ENCODE measurements around the gene NUCB1. TPM values are rescaled to one million over a fixed set of nuclear protein-coding genes. Genes with fewer than 3 reads are reported as not detected.

The NUCB1 gene
- polyA plus RNA-seq, 1 donor (not counting 4 experiments of a cell fraction or from before 2014, with no cell fraction given): 44.3 TPM

GRCh38 chr19:48965806-48966540, 65.9 kb downstream of the NUCB1 start:
- Histone ChIP-seq H2AFZ (ENCODE audit: control insufficient read depth, low read length) (peak overlapping the region; percentile 15), H3K9ac (ENCODE audit: control insufficient read depth, extremely low read depth, insufficient read depth, low read length) (peak overlapping the region; percentile 86), H3K9me3 (ENCODE audit: control insufficient read depth, low read depth, low read length) (no peaks in the 10 kb centered on the region), H3K4me3 (ENCODE audit: control insufficient read depth in 2 of 3, extremely low read depth in 1 of 3, insufficient read depth in 2 of 3, low read depth in 1 of 3, low read length in 3 of 3) (peak overlapping the region; percentile 48 to 91 (median 88)), H4K20me1 (ENCODE audit: control insufficient read depth, extremely low read depth, insufficient read depth, low read length) (peaks cover 6% of the 10 kb centered on the region), H3K4me1 (ENCODE audit: control insufficient read depth, extremely low read depth, insufficient read depth, low read length) (peaks cover 32% of the 10 kb centered on the region), H3K27me3 (ENCODE audit: control insufficient read depth, extremely low read depth, insufficient read depth, low read length) (no peaks in the 10 kb centered on the region), H3K79me2 (ENCODE audit: control insufficient read depth, insufficient read depth, low read length) (peaks cover 7% of the 10 kb centered on the region), H3K27ac (ENCODE audit: control insufficient read depth, insufficient read depth, low read length) (peak overlapping the region; percentile 76), H3K9me1 (ENCODE audit: control insufficient read depth, extremely low read depth, insufficient read depth, low read length) (peaks cover 4% of the 10 kb centered on the region), H3K4me2 (ENCODE audit: control insufficient read depth, extremely low read depth, insufficient read depth, low read depth, low read length) (peak overlapping the region; percentile 98), H3K36me3 (ENCODE audit: control insufficient read depth in 2 of 2, extremely low read depth in 1 of 2, insufficient read depth in 2 of 2, low read length in 2 of 2) (peaks cover 18 to 24% of the 10 kb centered on the region in 2 experiments)
- FAIRE-seq (peak; percentile 64), DNase-seq (ENCODE audit: low read depth, low spot score) (no peak)
- dilution Hi-C loops (cut with MboI; ENCODE audit: extremely low pct_ligation_motif_present, low sequenced_read_pairs): no loop called here
- TF ChIP-seq CTCF (optimal IDR thresholded peaks at IDR 0.05 in 1 of 3, IDR thresholded peaks at IDR 0.05 in 1 of 3, conservative IDR thresholded peaks at IDR 0.05 in 1 of 3; ENCODE audit: extremely low read depth in 1 of 3, insufficient read depth in 2 of 3, low read length in 3 of 3) (no peak), EZH2 (IDR thresholded peaks at IDR 0.05; ENCODE audit: low read length) (no peak)

- H3K27ac ChIP-seq (ENCODE audit: control insufficient read depth, insufficient read depth, low read length): peak overlapping the region; percentile 76
- DNase-seq (ENCODE audit: low read depth, low spot score) (no peak), FAIRE-seq (no peak)
- TF ChIP-seq EZH2 (IDR thresholded peaks at IDR 0.05; ENCODE audit: low read length): no peak
- TF ChIP-seq CTCF (optimal IDR thresholded peaks at IDR 0.05 in 1 of 3, IDR thresholded peaks at IDR 0.05 in 1 of 3, conservative IDR thresholded peaks at IDR 0.05 in 1 of 3; ENCODE audit: extremely low read depth in 1 of 3, insufficient read depth in 2 of 3, low read length in 3 of 3): no peak
- peak overlapping the region; percentile 48 to 91 (median 88) for H3K4me3 ChIP-seq (ENCODE audit: control insufficient read depth in 2 of 3, extremely low read depth in 1 of 3, insufficient read depth in 2 of 3, low read depth in 1 of 3, low read length in 3 of 3)
- peak overlapping the region; percentile 86 for H3K9ac ChIP-seq (ENCODE audit: control insufficient read depth, extremely low read depth, insufficient read depth, low read length)
- H3K4me2 ChIP-seq (ENCODE audit: control insufficient read depth, extremely low read depth, insufficient read depth, low read depth, low read length): peak overlapping the region; percentile 98
- peaks cover 4% of the 10 kb centered on the region for H3K9me1 ChIP-seq (ENCODE audit: control insufficient read depth, extremely low read depth, insufficient read depth, low read length)
- H2AFZ ChIP-seq (ENCODE audit: control insufficient read depth, low read length): no peak overlapping the region
- dilution Hi-C loops (cut with MboI; ENCODE audit: extremely low pct_ligation_motif_present, low sequenced_read_pairs): no loop called here
- H4K20me1 ChIP-seq (ENCODE audit: control insufficient read depth, extremely low read depth, insufficient read depth, low read length): peaks cover 6% of the 10 kb centered on the region
- H3K9me3 ChIP-seq (ENCODE audit: control insufficient read depth, low read depth, low read length): no peaks in the 10 kb centered on the region
- peaks cover 32% of the 10 kb centered on the region for H3K4me1 ChIP-seq (ENCODE audit: control insufficient read depth, extremely low read depth, insufficient read depth, low read length)
- H3K79me2 ChIP-seq (ENCODE audit: control insufficient read depth, insufficient read depth, low read length): peaks cover 7% of the 10 kb centered on the region
- H3K36me3 ChIP-seq (ENCODE audit: control insufficient read depth in 2 of 2, extremely low read depth in 1 of 2, insufficient read depth in 2 of 2, low read length in 2 of 2): peaks cover 18 to 24% of the 10 kb centered on the region in 2 experiments
- H3K27me3 ChIP-seq (ENCODE audit: control insufficient read depth, extremely low read depth, insufficient read depth, low read length): no peaks in the 10 kb centered on the region
Observed at GRCh38 chr19:48966541-48967345, 66.6 kb downstream of the NUCB1 start.

Measured in keratinocyte (primary cell).